ENCODE data around the gene OVOL1.
"Not testable (repeated sequence)": the region's sequence is repeated elsewhere in the genome, so short reads cannot be mapped to it uniquely, and the experiment has no call there.

Gene OVOL1

GRCh38 chr11:65786786-65787636 lies at the start of gene OVOL1:
TSS of gene OVOL1 (plus strand) at chr11:65787063. CDS start at chr11:65787374, 311 bp downstream.
- DNase-seq (ENCODE audit: low read depth in 2 of 2) = no peak

GRCh38 chr11:65739022-65739421 lies 47.8 kb upstream of the OVOL1 start:
- no peak for DNase-seq (ENCODE audit: low read depth in 2 of 2)

DNA sequence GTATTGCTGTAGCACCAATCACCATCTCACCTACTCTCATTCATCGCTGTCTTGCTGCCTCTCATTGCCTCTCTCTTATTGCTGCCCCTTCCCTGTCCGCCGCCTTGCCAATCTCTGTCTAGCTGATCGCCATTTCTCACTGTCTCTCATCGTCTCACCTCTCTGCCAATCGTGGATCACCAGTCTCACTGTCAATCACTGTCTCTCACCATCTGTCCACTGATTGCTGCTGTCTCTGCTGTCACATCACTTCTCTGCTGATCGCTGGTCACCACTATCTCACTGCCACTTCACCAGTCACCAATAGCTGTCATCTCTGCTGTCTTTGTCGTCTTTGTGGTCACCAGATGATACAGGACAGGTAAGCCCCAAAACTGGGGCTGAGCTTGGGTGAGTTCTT lies 45.7 kb upstream of the OVOL1 start:
- DNase-seq (ENCODE audit: low read depth in 2 of 2) = no peak

DNA sequence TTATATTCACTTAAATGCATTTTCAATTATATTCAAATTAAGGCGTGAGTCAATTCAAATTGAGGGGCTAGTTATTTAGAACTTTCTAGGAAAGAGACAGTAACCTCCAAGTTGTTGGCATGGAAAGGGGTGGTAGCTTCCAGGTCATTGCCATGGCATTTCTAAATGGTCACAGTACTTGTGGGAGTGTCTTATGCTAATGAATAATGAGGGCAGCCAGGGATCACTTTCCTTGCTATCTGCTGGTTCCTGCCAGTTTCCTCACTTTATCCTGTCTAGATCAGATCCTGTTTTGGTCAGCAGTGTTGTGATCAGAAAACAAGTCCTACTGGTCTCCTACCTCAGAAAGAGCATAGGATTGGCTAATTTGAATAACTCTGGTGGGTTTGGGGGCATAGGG lies 44.5 kb upstream of the OVOL1 start:
- no peak for DNase-seq (ENCODE audit: low read depth in 2 of 2)

DNA sequence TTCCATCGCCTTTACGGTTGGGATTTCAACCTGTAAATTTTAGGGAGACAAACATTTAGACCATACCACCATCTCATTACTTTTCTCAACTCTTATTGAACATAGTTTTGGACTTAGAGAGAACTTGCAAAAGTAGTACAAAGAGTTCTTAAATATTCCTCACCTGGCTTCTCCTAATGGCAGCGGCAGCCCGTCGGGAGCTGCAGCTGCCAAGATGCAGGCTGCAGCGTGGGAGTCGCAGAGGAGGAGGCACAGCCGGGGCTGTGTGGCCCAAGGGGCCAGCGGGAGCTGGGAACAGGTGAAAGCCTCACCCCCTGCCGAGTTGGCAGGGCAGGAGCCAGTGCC lies 43.2 kb upstream of the OVOL1 start:
- no peak for DNase-seq (ENCODE audit: low read depth in 2 of 2)

GRCh38 chr11:65744026-65744698 lies 42.7 kb upstream of the OVOL1 start:
- DNase-seq (ENCODE audit: low read depth in 2 of 2) = no peak

DNA sequence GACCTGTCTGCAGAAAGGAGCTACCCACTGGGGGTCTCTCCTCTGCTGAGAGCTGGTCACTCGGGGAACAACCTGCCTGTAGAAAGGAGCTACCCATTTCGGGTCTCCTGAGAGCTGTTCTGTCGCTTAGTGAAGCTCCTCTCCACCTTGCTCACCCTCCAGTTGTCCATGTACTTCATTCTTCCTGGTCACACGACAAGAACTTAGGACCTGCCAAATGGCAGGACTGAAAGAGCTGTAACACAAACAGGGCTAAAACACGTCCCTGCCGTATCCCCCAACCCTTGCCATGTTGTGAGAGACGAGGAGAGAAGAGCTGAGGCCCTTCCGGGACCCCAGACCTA lies 42.2 kb upstream of the OVOL1 start:
- DNase-seq (ENCODE audit: low read depth in 2 of 2) = no peak

GRCh38 chr11:65745049-65745448 lies 41.8 kb upstream of the OVOL1 start:
- DNase-seq (ENCODE audit: low read depth in 2 of 2) = no peak

- not testable (repeated sequence) for DNase-seq (ENCODE audit: low read depth in 2 of 2)
Measured at GRCh38 chr11:65762169-65762568, 24.7 kb upstream of the OVOL1 start.

GRCh38 chr11:65762816-65763215 lies 24.0 kb upstream of the OVOL1 start:
- not testable (repeated sequence) for DNase-seq (ENCODE audit: low read depth in 2 of 2)

GRCh38 chr11:65764434-65764833 lies 22.4 kb upstream of the OVOL1 start:
- no peak for DNase-seq (ENCODE audit: low read depth in 2 of 2)

GRCh38 chr11:65766535-65766934 lies 20.3 kb upstream of the OVOL1 start:
- DNase-seq (ENCODE audit: low read depth in 2 of 2) = no peak

DNA sequence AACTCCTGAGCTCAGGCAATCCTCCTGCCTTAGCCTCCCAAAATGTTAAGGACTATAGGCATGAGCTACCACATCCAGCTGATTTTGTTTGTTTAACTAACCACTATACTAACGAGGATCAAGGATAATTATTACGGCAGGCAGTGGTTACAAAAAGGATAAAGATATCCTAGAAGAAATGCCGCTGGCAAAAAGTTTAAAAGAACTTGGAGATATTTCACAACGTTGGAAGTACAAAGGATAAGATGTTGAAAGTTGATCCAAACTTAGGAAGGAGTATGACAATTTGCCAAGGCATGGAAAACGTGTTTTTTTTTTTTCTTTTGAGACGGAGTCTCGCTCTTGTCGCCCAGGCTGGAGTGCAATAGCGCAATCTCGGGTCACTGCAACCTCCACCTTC lies 19.5 kb upstream of the OVOL1 start:
- DNase-seq (ENCODE audit: low read depth in 2 of 2) = no peak

GRCh38 chr11:65767806-65768205 lies 19.1 kb upstream of the OVOL1 start:
- DNase-seq (ENCODE audit: low read depth in 2 of 2) = not testable (repeated sequence)

DNA sequence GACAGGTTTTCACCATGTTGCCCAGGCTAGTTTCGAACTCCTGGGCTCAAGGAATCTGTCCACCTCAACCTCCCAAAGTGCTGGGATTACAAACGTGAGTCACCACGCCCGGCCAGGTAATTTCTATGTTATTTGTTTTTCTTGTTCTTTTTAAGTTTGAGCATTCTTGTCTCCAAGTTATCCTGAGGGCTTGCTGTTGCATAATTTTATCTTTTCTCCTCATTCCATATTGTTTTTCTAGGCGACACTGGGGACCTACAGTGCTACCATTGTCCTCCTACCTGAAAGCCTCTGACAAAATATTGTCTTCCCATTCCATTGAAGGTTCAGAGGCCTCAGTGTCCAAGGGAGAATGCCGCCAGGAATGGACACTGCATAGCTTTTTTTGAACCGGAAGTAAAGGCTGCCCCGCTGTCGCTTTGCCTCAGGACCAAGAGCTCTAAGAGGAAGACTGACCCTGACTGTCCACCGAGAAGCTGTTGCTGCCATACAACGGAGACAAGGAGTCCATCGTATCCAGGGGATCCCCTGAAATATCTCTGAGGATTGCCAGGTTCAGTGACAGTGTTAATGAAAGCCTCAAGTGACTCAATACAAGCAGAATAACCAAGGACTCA lies 15.8 kb upstream of the OVOL1 start:
- no peak for DNase-seq (ENCODE audit: low read depth in 2 of 2)

DNA sequence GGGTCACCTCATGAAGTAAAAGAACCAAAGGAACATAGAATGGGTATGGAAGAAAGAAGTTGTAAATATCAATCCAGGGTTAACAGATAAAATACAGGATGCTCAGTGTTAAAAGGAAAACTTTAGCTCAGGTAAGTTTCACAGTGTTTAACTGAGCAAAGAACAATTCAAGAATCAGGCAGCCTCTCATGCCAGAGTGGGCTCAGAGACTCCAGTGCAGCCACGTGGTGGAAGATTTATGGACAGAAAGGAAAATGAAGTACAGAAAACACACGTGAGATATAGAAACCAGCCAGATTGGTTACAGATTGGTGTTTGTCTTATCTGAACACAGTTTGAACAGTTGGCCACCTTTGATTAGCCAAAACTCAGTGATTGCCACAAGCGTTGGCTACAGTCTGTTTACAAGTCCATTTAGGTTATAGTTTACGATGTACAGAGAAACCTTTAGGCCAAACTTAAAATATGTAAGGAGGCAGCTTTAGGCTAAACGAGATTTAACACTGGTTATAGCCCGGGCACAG lies 15.2 kb upstream of the OVOL1 start:
- DNase-seq (ENCODE audit: low read depth in 2 of 2) = no peak

- DNase-seq (ENCODE audit: low read depth in 2 of 2) = no peak
Measured at GRCh38 chr11:65773784-65774411, 13.0 kb upstream of the OVOL1 start.

DNA sequence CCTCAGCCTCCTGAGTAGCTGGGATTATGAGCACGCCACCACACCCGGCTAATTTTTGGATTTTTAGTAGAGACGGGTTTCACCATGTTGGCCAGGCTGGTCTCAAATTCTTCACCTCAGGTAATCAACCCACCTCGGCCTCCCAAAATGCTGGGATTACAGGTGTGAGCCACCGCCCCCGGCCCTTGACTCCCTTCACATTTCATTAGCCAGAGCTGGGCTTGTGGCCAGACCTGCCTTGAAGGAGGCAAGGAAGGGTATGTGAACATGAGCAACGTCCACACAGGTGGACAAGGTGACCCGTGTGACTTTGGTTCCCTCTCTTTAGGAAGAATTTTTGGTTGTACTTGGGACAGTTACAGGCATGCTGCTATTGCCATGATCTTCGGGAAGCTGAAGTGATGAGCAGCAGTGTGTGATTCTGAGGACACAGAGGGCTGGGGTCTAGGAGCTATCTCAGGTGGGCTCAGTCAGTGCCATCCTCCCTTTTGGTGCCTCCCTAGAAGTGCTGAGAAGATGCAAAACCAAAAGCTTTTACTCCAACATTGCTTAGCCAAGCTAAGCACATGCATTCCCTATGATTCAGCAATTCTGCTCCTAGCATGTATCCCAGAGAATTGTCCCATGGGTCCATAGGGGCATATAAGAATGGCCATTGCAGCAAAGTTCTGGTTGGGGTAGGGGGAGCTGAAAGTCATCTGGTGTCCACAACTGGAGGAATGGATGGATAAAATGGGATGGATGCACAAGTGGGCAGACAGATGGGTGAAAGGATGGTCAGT lies 12.1 kb upstream of the OVOL1 start:
- DNase-seq (ENCODE audit: low read depth in 2 of 2) = no peak

- no peak for DNase-seq (ENCODE audit: low read depth in 2 of 2)
Measured at GRCh38 chr11:65776196-65776595, 10.7 kb upstream of the OVOL1 start.

- DNase-seq (ENCODE audit: low read depth in 2 of 2) = no peak
Measured at GRCh38 chr11:65776710-65777141, 10.1 kb upstream of the OVOL1 start.

DNA sequence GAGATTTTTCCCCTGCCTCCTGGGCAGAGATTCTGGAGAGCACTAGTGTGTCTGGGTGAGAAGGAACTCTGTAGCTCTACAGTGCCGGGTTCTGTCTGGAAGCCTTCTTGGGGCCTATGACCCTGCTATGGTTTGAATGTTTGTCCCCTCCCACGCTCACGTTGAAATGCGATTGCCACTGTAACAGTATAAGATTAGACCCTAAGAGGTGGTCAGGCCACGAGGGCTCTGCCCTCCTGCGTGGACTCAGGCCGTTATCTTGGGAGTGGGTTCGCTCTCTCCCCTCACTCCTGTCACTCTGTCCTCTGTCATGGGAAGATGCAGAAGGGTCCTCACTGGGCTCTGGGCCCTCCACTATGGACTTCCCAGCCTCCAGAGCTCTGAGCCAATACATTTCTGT lies 9.6 kb upstream of the OVOL1 start:
- DNase-seq (ENCODE audit: low read depth in 2 of 2) = no peak

Measured in stimulated activated CD4-positive, alpha-beta T cell treated with anti-CD3 and anti-CD28 coated beads, Interleukin-1b, Interleukin-23, amount 100 ng/mL, for 1 hour (primary cell).